WTC11 (cell line): ENCODE measurements around the gene CAMK2B. TPM values are rescaled to one million over a fixed set of nuclear protein-coding genes. Genes with fewer than 3 reads are reported as not detected.

ENCODE experiments used
- ATAC-seq: fragments of 200-7000 bp; cut with Tn5 transposase; 2 replicates; pipeline ENCODE4 v1.10.0; 2021; ENCODE audit warnings: mild to moderate bottlenecking, moderate library complexity
- CTCF ChIA-PET: fragments of 300-600 bp; sonication (Branson Sonifier 250); formaldehyde crosslinking; loops from one replicate; lab custom pipeline; 2021; ENCODE audit warnings: antibody characterized with exemption; lab: Charles Lee
- POLR2A ChIA-PET: fragments of 350-600 bp; sonication (Branson Sonifier 250); formaldehyde crosslinking; loops from one replicate; lab custom pipeline; 2021; ENCODE audit warnings: antibody characterized with exemption; lab: Charles Lee
- DNase-seq: peaks from one replicate; pipeline ENCODE4 v3.0.0; 2021; ENCODE audit warnings: low spot score
- H3K27ac Mint-ChIP-seq: 2 replicates; pipeline ENCODE4 v1.8.0; 2021; ENCODE audit warnings: mixed read lengths
- H3K27me3 Mint-ChIP-seq: 2 replicates; pipeline ENCODE4 v1.8.0; 2021; ENCODE audit warnings: low read depth, mild to moderate bottlenecking, moderate library complexity, mixed read lengths
- H3K36me3 Mint-ChIP-seq: 2 replicates; pipeline ENCODE4 v1.8.0; 2021; ENCODE audit warnings: mixed read lengths
- H3K4me1 Mint-ChIP-seq: 2 replicates; pipeline ENCODE4 v1.8.0; 2022; ENCODE audit warnings: mixed read lengths
- H3K4me3 Mint-ChIP-seq: 2 replicates; pipeline ENCODE4 v1.8.0; 2021; ENCODE audit warnings: mild to moderate bottlenecking, moderate library complexity, mixed read lengths
- H3K9me3 Mint-ChIP-seq: 2 replicates; pipeline ENCODE4 v1.8.0; 2021; ENCODE audit warnings: mixed read lengths
- ATF1 ChIP-seq: sonication (generic); formaldehyde crosslinking; IDR thresholded peaks from 2 replicates; pipeline ENCODE4 v1.8.1; 2023; ENCODE audit warnings: mild to moderate bottlenecking, moderate library complexity, missing genetic modification reagents
- CTCF ChIP-seq: fragments of 200-600 bp; IDR thresholded peaks from 2 replicates; pipeline ENCODE4 v1.8.0; 2022; ENCODE audit warnings: antibody characterized with exemption
- E2F1 ChIP-seq: sonication (generic); formaldehyde crosslinking; IDR thresholded peaks from 2 replicates; pipeline ENCODE4 v1.8.0; 2022; ENCODE audit warnings: mild to moderate bottlenecking, missing genetic modification reagents
- ETV6 ChIP-seq: sonication (generic); formaldehyde crosslinking; IDR thresholded peaks from 2 replicates; pipeline ENCODE4 v1.8.1; 2022; ENCODE audit warnings: mild to moderate bottlenecking, missing genetic modification reagents
- FOXJ3 ChIP-seq: sonication (generic); formaldehyde crosslinking; IDR thresholded peaks from 2 replicates; pipeline ENCODE4 v1.9.0; 2021; ENCODE audit warnings: missing genetic modification reagents, mild to moderate bottlenecking, borderline replicate concordance
- FOXP1 ChIP-seq: sonication (generic); formaldehyde crosslinking; IDR thresholded peaks from 2 replicates; pipeline ENCODE4 v1.8.0; 2022; ENCODE audit warnings: missing genetic modification reagents, mild to moderate bottlenecking, moderate library complexity, borderline replicate concordance
- GRHL2 ChIP-seq: fragments of 250-450 bp; sonication (Bioruptor Pico); IDR thresholded peaks from 2 replicates; pipeline ENCODE4 v1.8.0; 2022; ENCODE audit warnings: mild to moderate bottlenecking, moderate library complexity; ENCODE audit not compliant: insufficient replicate concordance, severe bottlenecking
- IRF1 ChIP-seq: sonication (generic); formaldehyde crosslinking; IDR thresholded peaks from 2 replicates; pipeline ENCODE4 v1.8.0; 2023; ENCODE audit warnings: missing genetic modification reagents
- NFYB ChIP-seq: sonication (generic); formaldehyde crosslinking; conservative IDR thresholded peaks from 2 replicates; pipeline ENCODE4 v1.8.0; 2022; ENCODE audit warnings: low read depth, missing genetic modification reagents
- NR1H2 ChIP-seq: sonication (generic); formaldehyde crosslinking; IDR thresholded peaks from 2 replicates; pipeline ENCODE4 v1.9.0; 2021; ENCODE audit warnings: mild to moderate bottlenecking, moderate library complexity, missing genetic modification reagents
- RORB ChIP-seq: fragments of 250-450 bp; sonication (Bioruptor Pico); IDR thresholded peaks from 2 replicates; pipeline ENCODE4 v1.9.0; 2021; ENCODE audit warnings: mild to moderate bottlenecking
- TCF7 ChIP-seq: sonication (generic); formaldehyde crosslinking; IDR thresholded peaks from 2 replicates; pipeline ENCODE4 v1.8.0; 2022; ENCODE audit warnings: mild to moderate bottlenecking, low read depth, missing genetic modification reagents, moderate library complexity
- TEAD1 ChIP-seq: sonication (generic); formaldehyde crosslinking; IDR thresholded peaks from 2 replicates; pipeline ENCODE4 v1.8.0; 2022; ENCODE audit warnings: mild to moderate bottlenecking, missing genetic modification reagents
- ZBTB21 ChIP-seq: sonication (generic); formaldehyde crosslinking; IDR thresholded peaks from 2 replicates; pipeline ENCODE4 v1.8.1; 2023; ENCODE audit warnings: mild to moderate bottlenecking, missing genetic modification reagents, borderline replicate concordance
- ZBTB43 ChIP-seq: sonication (generic); formaldehyde crosslinking; IDR thresholded peaks from 2 replicates; pipeline ENCODE4 v1.8.1; 2023; ENCODE audit warnings: mild to moderate bottlenecking, missing genetic modification reagents
- ZNF121 ChIP-seq: sonication (generic); formaldehyde crosslinking; IDR thresholded peaks from 2 replicates; pipeline ENCODE4 v1.8.0; 2023; ENCODE audit warnings: missing genetic modification reagents
- ZNF138 ChIP-seq: sonication (generic); formaldehyde crosslinking; conservative IDR thresholded peaks from 2 replicates; pipeline ENCODE4 v1.8.1; 2022; ENCODE audit warnings: mild to moderate bottlenecking, moderate library complexity, missing genetic modification reagents
- ZNF396 ChIP-seq: fragments of 250-450 bp; sonication (Bioruptor Pico); IDR thresholded peaks from 2 replicates; pipeline ENCODE4 v1.8.0; 2021; ENCODE audit warnings: mild to moderate bottlenecking, moderate library complexity, borderline replicate concordance
- total RNA-seq: library from RNA; stranded (reverse); gene quantifications from 3 replicates; pipeline ENCODE4 v1.2.3, GENCODE V29; 2021
- TF ChIP-seq, protein P1 (sequence below): fragments of 250-450 bp; sonication (Bioruptor Pico); conservative IDR thresholded peaks from 2 replicates; pipeline ENCODE4 v1.9.0; 2021; ENCODE audit warnings: mild to moderate bottlenecking

The CAMK2B gene
- total RNA-seq, 1 experiment from 2014 or later: 0.44 TPM

DNA sequence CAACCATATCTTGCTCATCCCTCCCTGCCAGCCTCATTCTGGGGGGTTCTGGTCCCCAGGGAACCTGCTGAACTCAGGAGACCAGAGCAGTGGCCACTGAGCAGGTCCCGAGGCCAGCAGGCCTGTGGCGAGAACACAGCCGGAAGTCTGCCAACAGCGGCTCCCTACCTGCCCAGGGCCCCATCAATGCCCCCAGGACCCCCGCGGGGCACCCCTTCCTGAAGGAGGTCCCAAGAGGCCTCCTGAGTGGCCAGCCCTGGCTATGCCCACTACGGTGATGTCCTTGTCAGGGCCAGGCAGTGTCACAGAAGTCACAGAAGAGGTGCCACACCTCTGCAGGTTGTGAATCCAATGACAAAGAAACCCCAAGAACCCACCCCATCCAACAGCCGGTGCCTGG lies 58.9 kb downstream of the CAMK2B start:
- CTCF ChIA-PET: interaction anchor here (1.7 kb wide), 1 partner anchor 26 kb away, joined by 5 read pairs; no protein-coding TSS in a partner anchor
- POLR2A ChIA-PET: no interaction called here

GRCh38 chr7:44265728-44266127 lies 59.7 kb downstream of the CAMK2B start:
- Mint-ChIP-seq H3K9me3 (no peaks in the 10 kb centered on the region), H3K4me3 (no peak overlapping the region), H3K27me3 (no peaks in the 10 kb centered on the region), H3K36me3 (no peaks in the 10 kb centered on the region), H3K4me1 (peaks cover 3% of the 10 kb centered on the region; the same call in 1 of the 2 replicates), H3K27ac (no peak overlapping the region)
- ATAC-seq (no peak), DNase-seq (no peak)
- TF ChIP-seq TEAD1 (no peak), ZNF121 (CRISPR knock-in tag) (no peak), ETV6 (CRISPR knock-in tag) (no peak), ZBTB21 (CRISPR knock-in tag) (no peak), ZNF396 (CRISPR knock-in tag) (no peak), CTCF (no peak), TCF7 (CRISPR knock-in tag) (no peak), NFYB (CRISPR knock-in tag) (no peak), GRHL2 (CRISPR knock-in tag) (no peak), ATF1 (CRISPR knock-in tag) (no peak), RORB (no peak), FOXP1 (CRISPR knock-in tag) (no peak), ZNF138 (CRISPR knock-in tag) (no peak), ZBTB43 (CRISPR knock-in tag) (no peak), E2F1 (CRISPR knock-in tag) (no peak), IRF1 (CRISPR knock-in tag) (no peak), NR1H2 (CRISPR knock-in tag) (no peak)
- TF ChIP-seq, protein P1, sequence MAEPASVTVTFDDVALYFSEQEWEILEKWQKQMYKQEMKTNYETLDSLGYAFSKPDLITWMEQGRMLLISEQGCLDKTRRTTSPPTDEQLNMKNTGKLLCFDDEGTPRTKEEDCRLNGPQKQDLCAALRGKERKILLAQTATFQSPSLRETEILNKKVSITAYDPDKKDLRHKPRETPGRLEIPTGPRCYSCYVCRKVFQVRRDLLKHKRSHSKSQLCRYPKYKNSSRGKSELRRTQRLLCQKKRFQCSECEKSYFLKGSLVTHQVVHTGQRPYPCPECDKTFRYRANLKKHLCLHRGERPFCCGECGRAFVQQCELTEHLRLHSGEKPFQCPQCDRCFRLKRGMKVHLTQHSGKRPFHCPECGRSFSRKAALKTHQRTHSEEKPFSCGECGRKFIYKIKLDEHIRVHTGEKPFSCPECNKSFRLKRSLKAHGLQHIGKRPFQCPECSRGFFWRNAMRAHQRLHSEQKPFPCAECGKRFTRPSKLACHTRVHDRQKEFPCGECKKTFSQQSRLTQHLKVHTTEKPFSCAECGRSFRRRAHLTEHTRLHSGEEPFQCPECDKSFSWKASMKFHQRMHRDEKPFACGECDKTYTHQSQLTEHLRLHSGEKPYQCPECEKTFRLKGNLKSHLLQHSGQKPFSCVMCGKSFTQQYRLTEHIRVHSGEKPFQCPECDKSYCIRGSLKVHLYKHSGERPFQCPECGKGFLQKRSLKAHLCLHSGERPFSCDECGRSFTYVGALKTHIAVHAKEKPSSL (CRISPR knock-in tag): no peak
- ChIA-PET POLR2A (no interaction called here), CTCF (interaction anchor here (1.4 to 1.7 kb wide), 2 partner anchors 25 to 51 kb away, joined by 3 to 5 read pairs; no protein-coding TSS in a partner anchor)

More for the DNA sequence above, 58.9 kb downstream of the CAMK2B start:
- DNase-seq: no peak
- Mint-ChIP-seq H3K9me3 (no peaks in the 10 kb centered on the region), H3K27me3 (no peaks in the 10 kb centered on the region), H3K4me1 (peaks cover 3% of the 10 kb centered on the region; the same call in 1 of the 2 replicates), H3K36me3 (no peaks in the 10 kb centered on the region), H3K27ac (no peak overlapping the region)
- no peak for TF ChIP-seq FOXJ3
- TF ChIP-seq, all 79 proteins: peak for 0
- no peak overlapping the region for H3K4me3 Mint-ChIP-seq
- no peak for ATAC-seq
